Left ventricle myocardium superior (tissue), 1 donor: Measurements from ENCODE around the gene CCDC85C. TPM values are rescaled to one million over a fixed set of nuclear protein-coding genes. Genes with fewer than 3 reads are reported as not detected.

Experiments used
- ATAC-seq: fragments of 200-7000 bp; cut with Tn5 transposase; one replicate; pipeline ENCODE4 v1.9.1; 2020; ENCODE audit warnings: mild to moderate bottlenecking, moderate library complexity
- DNase-seq: peaks from one replicate; pipeline ENCODE4 v3.0.0-alpha.2; 2020
- intact Hi-C: fragments of 100-400 bp; cut with micrococcal nuclease; formaldehyde crosslinking; loops from one replicate; pipeline ENCODE4 v1.11.0; 2022
- total RNA-seq: library from RNA; stranded (reverse); fragmentation: NEBNext Ultra II Directional; extraction: Animal tissue kit (Norgen Biotek cat#: 25700); gene quantifications from one replicate; pipeline ENCODE4 v1.2.1, GENCODE V29; 2021
- donor health status: DM: no; HTN: yes; CAD: no; lungs with severe emphysema.

The CCDC85C gene
- total RNA-seq, 1 donor from 2014 or later = 49.3 TPM

DNA sequence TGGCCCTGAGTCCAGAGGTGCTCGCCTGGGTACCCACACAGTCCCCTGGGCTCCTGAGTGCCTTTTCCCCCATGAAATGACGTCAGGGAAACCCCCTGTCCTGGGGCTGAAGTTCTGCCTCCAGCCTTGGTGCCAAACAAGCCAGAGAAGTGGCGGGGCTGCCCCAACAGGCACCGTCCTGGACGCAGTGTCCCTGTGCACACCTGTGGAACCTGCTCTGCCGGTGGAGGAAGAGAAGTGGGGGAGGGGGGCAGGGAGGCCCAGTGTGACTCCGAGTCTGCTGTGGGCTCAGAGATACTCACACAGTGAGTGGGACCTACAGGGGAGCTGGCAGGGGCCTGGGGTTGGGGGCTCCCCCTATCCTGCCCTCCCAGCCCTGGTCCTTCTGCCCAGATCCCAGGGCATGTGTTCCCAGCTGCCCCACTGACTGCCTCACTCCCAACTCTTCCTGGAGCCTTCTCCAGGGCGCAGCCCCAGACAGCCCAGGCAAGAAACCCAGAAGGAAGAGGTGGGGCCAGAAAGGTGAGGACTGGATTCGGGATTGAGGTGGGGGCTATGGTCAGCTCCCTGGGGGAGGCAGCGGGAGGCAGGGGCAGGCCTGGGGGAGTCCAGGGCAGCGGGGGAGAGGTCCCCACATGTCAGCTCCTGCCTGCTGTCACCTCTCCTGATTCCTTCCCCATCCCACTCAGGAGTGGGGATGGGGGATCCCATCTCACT lies 24.7 kb downstream of the CCDC85C start:
- no peak for DNase-seq
- ATAC-seq = peak; percentile 15
- intact Hi-C loops = no loop called here

DNA sequence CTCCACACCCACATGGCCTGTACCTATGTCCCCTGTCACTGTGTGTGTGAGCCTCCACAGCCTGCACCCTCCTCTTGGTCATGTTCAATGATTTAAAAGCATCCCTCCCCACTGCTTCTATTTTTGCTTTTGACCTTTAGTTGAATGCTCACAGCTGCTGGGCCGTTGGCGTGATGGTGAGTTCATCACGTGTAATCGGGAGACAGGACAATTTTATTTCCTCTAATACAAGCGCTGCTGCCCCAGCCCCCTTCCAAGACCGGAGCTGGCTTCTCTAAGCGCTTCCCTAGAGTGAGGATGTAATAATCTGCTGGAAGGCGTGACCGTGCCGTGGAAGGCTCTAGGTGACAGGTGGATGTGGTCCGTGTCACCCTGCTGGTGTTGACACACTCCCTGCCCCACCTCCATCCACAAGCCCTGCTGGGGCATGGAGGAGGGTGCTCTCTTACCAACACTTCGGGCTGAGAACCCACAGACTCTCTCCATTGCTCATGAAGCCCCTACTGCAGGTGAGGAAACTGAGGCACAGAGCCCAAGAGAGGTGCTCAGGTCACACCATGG lies 25.4 kb downstream of the CCDC85C start:
- peak; percentile 66 for ATAC-seq
- intact Hi-C loops = no loop called here
- DNase-seq = peak; percentile 66

DNA sequence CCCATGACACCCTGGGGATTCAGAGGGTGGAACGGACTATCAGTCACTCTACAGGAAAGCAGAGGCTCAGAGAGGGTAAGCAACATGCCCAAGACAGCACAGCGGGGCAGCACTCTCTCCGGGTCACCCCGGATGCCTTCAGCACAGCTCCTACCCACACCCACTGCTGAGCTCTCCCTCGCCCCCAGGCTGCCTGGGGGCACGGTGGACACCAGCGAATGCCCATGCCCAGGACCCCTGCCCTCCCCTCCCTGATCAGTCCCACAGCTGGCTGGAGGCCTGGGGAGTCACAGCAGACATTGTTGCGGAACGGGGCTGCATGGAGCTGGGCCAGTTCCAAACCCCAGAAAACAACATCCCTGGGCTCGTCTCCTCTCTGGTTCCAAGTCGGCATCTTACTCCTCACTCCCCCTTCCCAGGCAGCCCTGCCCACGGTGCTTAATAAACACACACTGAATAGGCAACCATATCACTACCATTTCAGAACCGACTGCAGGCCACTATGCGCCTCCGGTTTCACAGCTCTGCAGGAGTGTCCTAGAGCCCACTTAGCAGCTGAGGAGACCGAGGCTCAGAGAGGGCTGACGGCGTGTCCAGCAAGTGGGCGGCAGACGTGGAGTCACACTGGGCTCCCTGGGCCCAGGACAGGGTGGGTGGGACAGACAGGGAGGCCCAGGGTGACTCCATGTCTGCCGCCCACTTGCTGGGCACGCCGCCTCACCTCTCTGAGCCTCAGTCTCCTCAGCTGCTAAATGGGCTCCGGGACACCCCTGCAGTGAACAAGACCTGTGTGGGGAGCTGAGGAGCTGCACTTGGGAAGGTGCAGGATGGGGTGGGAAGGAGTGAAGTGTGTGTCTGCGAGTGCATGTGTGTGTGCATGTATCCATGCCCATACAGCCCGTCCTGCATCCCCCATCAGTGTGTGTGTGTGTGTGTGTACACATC lies 27.0 kb downstream of the CCDC85C start:
- intact Hi-C loops = no loop called here
- ATAC-seq (no peak), DNase-seq (no peak)

DNA sequence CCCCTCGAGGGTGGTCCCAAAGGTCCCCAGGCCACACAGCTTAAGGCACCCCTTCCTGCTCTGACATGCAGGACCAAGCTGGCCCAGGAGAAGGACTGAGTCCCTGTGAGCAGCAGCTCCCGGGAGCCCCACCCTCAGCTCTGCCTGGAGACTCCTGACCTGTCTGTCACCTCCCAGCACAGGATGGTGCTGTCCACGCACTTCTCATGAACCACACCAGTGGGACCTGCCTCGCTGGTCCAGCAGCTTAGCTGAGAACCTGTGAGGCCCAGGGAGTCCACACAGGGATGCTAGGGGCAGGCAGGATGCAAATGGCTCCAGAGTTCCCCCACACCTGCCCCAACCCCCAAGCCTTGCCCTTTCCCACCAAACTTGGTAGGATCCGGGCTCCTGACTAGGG lies 27.7 kb downstream of the CCDC85C start:
- no peak for ATAC-seq
- no peak for DNase-seq
- intact Hi-C loops = no loop called here

DNA sequence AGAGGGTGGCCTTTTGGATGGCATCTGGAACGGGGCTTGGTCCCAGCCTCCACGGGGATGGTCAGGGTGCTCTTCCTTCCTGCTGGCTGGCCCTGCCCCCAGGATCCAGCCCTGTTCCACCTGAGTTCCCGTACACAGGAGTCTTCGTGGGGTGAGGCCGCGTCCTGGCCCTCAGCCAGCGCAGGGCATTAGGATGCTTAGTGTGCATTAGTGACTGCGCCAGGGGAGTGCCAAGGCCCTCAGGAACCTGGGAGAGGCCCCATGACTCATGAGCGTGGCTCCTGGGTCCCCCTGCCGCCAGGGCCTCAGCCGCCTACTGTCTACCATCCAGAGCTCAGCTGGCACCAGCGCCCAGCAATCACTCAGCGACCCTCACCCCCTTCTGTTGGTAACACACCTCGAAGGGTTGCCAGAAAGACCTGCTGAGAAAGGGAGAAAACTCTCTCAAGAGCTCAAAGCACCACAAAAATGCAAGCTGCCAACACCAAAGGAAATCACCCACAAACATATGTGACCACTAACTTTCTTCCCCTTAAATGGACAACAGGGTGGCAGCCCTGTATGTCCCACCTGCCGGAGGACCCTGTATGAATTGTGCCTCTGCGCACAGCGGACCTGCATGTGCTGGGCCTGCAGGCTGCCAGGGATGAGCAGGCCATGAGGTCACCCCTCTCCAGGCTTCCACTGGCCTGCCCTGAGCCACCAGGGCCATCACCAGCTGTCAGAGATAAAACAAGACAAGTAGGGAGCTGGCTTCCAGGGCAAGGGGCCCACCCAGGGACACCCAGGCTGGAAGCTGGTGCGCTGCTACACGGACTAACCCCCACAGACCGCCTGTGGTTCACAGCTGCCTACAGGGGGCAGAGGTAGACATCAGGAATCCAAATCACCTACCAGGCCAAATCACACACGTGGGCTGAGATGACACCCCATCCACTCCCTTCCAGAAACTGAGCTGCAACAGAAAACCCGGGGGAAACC lies 28.7 kb downstream of the CCDC85C start:
- DNase-seq (peak; percentile 59), ATAC-seq (peak; percentile 30)
- intact Hi-C loops = no loop called here

DNA sequence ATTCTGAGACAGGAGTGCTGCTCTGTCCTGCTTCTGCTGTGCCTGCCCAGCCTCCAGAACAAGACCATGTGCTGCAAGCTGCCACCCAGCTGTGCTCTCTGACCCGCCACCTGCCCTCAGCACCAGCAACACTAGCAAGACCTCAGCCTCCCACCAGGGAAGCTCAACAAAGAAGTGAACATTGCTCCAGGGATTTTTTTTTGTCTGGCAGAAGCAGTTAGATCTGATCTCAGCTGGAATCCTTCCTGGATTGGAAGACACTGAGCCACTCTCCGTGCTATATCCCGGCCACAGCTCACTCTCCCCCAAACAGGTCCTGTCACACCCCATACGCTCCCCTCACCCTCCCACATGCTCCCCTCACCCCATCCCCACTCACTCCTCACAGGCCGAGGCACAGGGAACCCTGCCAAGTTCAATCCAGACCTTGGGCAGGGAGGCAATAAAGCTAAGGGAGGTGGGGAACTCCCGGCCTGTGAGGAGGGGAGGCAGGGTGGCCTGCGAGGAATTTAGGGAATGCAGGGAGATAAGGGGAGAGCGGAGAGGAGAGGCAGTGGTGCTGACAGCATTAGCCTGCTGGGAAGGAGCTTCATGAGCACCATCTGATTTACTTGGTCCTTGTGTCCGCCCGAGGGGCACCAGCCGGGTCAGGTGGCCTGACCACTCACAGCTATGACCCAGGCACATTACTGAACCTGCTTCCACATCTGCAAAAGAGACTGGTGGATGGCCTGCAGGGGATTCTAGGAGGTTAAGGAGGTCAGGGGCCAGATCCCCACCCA lies 29.7 kb downstream of the CCDC85C start:
- ATAC-seq (peak; percentile 50), DNase-seq (peak; percentile 64)
- intact Hi-C loops = no loop called here

DNA sequence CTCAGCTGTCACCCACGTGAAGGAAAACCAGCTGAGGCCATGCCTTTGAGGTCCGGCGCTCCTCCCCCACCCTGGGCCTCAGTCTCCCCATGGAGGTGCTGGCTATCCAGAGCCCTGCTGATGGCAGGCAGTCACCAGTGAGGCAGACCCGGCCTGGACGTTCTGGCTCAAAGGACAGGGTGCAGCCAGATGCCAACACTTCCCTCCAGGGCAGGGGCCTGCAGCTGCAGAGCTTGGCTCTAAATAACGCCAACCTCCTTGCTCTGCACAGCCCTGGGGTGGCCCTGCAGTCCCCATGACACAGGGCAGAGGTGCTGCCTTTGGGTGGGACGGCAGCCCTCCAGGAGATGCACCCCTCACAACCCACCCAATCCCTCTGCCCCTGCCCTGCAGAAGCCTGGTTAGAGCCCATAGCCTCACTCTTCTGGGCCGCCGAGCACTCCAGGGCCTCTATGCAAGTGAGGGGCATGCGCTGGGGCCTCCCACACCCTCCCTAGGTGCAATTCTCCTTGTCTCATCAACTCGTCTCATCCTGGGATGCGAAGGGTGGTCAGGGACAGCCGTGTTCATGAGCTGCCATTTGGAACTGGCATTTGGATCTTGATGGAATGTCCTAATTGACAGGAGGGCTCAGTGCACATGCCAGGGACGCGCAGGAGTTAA lies 30.4 kb downstream of the CCDC85C start:
- peak; percentile 1 for ATAC-seq
- no peak for DNase-seq
- intact Hi-C loops = no loop called here

DNA sequence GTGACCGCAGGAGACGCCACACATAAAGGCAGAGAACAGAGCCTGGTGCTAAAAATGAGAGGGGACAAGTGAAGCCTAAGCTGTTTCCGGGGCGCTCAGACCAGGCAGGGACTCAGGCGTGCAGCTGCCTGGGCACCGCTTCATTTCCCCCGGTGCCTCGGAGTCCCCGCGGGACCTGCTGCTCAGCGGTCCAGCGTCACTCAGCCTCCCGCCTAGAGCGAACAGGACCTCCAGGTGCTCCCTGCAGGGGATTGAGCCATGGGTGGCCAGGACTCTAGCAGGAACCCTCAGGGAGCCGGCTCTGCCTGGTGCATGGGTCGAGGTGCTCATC lies 31.0 kb downstream of the CCDC85C start:
- intact Hi-C loops = no loop called here
- ATAC-seq (no peak), DNase-seq (no peak)

DNA sequence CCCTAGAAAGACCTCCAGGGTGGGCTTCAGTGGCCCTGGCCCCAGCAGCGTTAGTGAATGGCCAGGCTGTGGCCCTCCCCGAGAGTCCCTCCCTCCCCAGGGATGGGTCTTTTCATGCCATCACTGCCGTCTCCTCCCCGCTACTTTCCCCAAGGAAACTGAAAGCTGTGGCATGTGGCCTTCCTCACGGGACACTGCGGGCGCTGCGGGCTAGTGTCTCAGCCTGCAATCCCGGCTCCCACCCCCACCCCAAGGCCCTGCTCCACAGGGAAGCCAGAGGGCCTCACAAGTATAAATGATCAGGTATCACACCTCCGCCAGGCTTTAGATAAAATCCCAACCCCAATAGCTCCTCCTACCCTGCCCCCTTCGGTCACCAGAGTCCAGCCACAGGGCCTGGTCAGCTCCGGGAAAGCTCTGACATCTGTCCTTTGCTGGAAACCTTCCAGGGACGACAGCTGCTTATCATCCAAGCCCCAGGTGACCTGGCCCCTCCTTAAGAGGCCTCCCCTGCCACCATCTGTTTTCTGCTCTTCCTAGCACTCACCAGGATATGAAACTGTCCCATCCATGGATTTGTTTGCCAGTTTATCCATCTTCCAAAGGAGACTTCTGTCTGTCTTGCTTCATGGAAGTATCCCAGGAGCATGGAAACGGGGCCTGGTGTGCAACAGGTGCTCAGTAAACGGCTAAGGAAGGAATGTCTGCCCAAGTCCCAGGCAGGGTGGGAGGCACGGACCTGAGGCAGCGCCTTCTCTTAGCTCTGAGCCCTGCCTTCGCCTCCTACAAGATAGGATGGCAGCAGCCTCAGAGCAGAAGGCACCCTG lies 31.6 kb downstream of the CCDC85C start:
- DNase-seq (no peak), ATAC-seq (no peak)
- intact Hi-C loops = no loop called here

DNA sequence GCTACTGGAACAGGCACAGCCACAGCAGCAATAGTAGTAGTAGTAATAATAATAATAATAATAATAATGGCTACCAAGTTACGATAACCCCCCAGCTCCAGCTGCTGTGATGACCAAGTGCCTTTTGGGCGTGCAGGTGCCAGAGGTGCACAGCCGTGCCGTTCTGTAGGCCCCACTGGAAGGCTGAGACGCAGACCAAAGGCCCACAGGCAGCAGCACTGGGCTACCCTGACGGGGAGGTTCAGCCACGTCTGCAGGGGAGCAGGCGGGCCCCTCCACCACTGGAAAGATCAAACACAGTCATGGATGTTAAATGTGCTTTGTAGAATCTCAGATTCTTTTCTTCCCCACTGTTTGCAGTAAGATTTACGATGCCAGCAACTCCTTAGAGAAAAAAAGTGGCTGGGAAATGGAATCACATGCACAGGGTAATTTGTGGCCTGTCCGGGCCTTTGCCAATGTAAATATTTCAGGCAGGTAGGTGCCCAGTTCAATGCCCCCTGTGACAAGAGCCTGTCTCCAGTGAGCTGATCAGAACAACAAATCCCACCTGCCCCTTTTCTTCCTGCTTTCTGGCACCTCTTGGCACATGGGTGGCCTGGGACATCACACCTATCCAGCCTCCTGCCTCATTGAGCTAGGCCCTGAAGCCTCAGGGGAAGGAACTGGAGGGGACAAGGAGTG lies 32.6 kb downstream of the CCDC85C start:
- DNase-seq = no peak
- intact Hi-C loops = no loop called here
- ATAC-seq = no peak

DNA sequence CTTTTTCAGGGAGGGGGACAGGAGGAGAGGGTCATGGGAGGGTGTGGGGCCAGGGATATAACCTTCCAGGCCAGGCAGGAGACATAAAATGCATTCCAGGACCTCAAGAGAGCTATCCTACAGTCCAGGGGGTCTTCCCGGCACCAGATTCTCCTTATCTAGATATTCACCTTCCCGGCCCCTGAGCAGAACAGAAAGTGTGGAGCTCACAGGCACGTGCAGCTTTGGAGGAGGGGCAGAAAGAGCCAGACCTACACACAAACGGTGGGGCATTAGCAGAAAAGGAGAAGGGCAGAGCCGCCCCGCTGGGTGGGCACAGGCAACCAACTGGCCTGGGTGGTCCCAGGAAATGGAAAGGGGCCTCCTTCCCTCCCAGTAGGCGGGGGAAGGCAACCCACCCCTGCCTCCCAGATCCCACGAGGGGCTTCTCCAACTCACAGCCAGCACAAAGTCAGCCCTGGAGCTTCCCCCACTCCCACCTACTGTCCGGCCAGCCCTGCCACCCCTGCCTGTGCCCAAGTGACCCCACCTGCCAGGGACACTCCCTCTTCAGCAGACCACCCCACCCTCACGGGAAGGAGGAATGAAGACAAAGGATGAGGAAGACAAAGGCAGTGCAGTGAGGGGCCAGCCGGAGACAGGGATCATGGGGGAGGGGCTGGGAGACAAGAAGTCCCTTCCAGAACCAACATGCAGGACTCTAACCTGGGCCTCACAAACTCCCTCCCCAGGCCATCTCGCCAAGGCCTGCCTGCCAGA lies 33.3 kb downstream of the CCDC85C start:
- ATAC-seq (no peak), DNase-seq (no peak)
- intact Hi-C loops = no loop called here

DNA sequence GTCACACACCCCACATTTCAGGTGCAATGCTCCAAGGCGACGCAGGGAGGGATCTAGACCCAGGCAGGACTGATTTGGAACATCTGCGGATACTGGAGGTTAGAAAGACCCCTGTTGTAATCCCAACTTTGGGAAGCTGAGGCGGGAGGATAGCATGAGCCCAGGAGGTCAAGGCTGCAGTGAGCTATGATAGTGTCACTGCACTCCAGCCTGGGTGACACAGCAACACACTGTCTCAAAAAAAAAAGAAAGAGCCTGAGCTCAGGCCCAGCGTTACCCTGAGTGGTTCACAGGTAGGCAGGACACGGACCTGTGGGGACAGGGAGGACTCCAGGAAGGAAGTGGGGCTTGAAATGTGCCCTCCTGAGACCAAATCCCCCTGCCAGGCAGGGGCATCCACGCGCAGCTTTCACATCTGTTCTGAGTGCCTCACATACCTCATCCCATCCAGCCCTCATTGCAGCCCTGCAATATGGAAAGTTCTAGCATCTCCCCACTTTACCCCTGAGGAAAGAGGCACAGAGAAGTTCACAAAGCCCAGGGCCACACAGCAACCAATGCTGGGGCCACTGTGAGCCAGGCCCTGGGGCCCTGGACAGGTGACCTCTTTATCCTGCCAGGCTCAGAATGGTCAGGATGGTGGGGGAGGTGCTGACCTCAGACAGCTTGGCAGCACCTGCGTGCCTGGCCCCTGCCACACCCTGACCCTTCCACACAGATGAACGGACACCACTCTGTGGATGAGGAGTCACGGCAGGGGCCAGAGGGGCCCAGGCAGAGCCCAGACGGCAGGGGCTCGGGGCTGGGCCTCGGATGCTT lies 34.1 kb downstream of the CCDC85C start:
- no peak for DNase-seq
- ATAC-seq = no peak
- intact Hi-C loops = no loop called here

DNA sequence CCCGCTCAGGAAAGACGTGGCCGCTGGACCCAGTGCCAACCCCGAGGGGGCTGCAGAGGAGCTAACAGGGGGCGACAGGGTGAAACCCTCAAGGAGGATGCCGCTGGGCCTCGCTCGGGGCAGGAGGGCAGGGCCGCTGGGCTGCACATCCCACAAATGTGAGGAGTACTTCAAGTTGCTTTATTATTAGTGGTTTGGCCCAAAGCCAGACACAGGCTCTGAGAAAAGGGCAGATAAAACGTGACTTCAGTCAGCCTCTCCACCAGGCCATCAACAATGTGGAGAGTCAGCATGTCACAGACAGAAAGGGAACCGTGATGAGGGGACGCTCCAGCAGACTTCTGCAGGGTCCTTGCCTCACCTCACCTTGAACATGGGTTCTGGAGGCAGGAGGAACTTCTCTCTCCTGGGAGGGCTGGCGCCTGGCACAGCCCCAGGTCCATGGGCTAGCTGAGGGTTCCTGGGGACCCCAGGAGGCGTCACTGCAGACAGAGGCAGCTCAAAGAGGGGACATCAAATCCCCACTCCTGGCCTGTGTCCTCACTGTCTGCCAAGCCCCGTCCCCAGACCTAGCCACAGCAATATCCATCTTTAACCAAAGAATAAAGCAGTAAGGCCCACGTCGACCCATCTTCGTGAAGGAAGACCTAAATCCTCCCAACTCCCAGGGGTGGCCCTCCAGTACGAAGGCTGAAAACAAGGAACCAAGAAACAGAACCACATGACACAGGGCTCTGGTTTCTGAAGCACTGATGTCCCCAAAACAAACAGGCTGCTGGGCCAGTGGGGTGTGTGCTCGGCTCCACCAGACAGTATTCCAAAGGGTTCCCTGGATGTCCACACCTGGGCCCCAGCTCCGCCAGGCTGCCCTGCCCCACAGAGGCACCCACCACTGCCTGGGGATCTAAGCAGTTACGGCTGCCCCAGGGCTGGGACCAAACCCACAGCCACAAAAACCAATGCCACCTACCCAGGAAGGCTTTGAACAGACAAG lies 35.1 kb downstream of the CCDC85C start:
- peak; percentile 69 for DNase-seq
- peak; percentile 48 for ATAC-seq
- intact Hi-C loops = no loop called here
